H1 (cell line): ENCODE measurements around the gene TRMT44. TPM values are rescaled to one million over a fixed set of nuclear protein-coding genes. Genes with fewer than 3 reads are reported as not detected.

Source experiments
- CBX8 ChIP-seq: fragments of 300-800, 300-1000 bp; sonication (generic); IDR thresholded peaks from 2 replicates; pipeline ENCODE4 v1.7.1; 2016; ENCODE audit warnings: low read depth, low read length, borderline replicate concordance
- CHD7 ChIP-seq: fragments of 300-600 bp; sonication (generic); IDR thresholded peaks from 2 replicates; pipeline ENCODE4 v1.7.1; 2012; ENCODE audit warnings: low read length, moderate library complexity, mild to moderate bottlenecking, inconsistent platforms; ENCODE audit not compliant: insufficient replicate concordance
- E2F6 ChIP-seq: IDR thresholded peaks from 2 replicates; pipeline ENCODE4 v1.6.1; 2012; ENCODE audit warnings: inconsistent platforms
- RAD21 ChIP-seq, 2 experiments: IDR thresholded peaks in 1 of 2; conservative IDR thresholded peaks in 1 of 2; 2 replicates each; pipeline ENCODE4 v1.6.1; 2011; ENCODE audit warnings: low read depth in 2 of 2, low read length in 2 of 2, improper control_type of control experiment in 1 of 2, inconsistent platforms in 1 of 2, mild to moderate bottlenecking in 1 of 2, moderate library complexity in 1 of 2
- RBBP5 ChIP-seq: IDR thresholded peaks from 2 replicates; pipeline ENCODE4 v1.7.1; 2012; ENCODE audit warnings: low read depth, mild to moderate bottlenecking, inconsistent platforms, low read length, moderate library complexity, borderline replicate concordance
- SP1 ChIP-seq: IDR thresholded peaks from 2 replicates; pipeline ENCODE4 v1.6.1; 2011; ENCODE audit warnings: low read depth, low read length
- SUZ12 ChIP-seq: fragments of 200-600 bp; sonication (generic); IDR thresholded peaks from 2 replicates; pipeline ENCODE4 v1.6.1; 2012; ENCODE audit warnings: mild to moderate bottlenecking, inconsistent platforms, low read length, moderate library complexity, mixed read lengths
- polyA plus RNA-seq, 7 experiments: library from polyadenylated mRNA; depleted of rRNA in 3 of 7; stranded (reverse) in 5 of 7; unstranded in 2 of 7; fragments of >200 nt in 5 of 7; fragments of 200-250 nt in 2 of 7; gene quantifications; 1 replicate in 5 of 7; 2 replicates in 1 of 7; 4 replicates in 1 of 7; pipeline versions ENCODE4 v1.2.1 to v1.2.3, GENCODE V29; 2011 to 2013; ENCODE audit warnings: missing spikeins in 2 of 7, mixed read lengths in 2 of 7
- total RNA-seq: library from RNA; stranded (reverse); fragmentation: NEBNext Ultra II Directional; extraction: Animal tissue kit (Norgen Biotek cat#: 25700); gene quantifications from 2 replicates; pipeline ENCODE4 v1.2.1, GENCODE V29; 2021

TRMT44 gene
- total and polyA plus RNA-seq, 2 of the 8 experiments (the other 6 are each of a cell fraction or from before 2014, with no cell fraction given), result 8.6 to 23.9 TPM

GRCh38 chr4:8470451-8471024, 30.0 kb downstream of the TRMT44 start (continued):
- TF ChIP-seq CHD7, result no peak
- no peak for TF ChIP-seq CBX8
- no peak for TF ChIP-seq RAD21 (IDR thresholded peaks at IDR 0.05 in 1 of 2, conservative IDR thresholded peaks at IDR 0.05 in 1 of 2; ENCODE audit: low read depth in 2 of 2, low read length in 2 of 2)
- no peak for TF ChIP-seq E2F6
- no peak for TF ChIP-seq RBBP5
- no peak for TF ChIP-seq SUZ12
- no peak for TF ChIP-seq SP1
